GM12873 (cell line): Measurements from ENCODE around the gene GRM8.

ENCODE experiments used
- TF ChIP-seq, protein P1 (sequence below): IDR thresholded peaks from 2 replicates; pipeline ENCODE4 v1.5.1; 2012; ENCODE audit warnings: low read depth, mild to moderate bottlenecking, moderate library complexity, low read length, control low read depth; ENCODE audit not compliant: insufficient read depth; ENCODE audit errors: missing control alignments

Gene GRM8

DNA sequence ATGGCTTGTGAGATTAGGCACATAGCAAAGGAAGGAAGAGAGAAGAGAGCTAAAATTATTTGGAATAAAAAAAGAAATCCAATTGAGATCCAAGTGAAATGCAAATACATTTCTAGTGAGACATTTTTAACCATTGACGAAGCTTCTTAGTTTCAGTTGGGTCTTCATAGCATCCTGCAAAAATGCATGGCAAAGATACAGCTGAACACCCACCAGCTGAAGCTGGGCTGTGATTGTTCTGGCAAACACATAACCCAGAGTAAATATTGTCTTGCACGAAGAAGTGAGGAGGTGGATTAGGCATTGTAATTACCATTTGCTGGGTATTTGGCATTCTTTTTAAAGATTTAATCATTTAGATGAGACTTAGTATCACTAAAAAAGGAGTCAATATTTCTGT is 409.4 kb downstream of the GRM8 start:
- TF ChIP-seq, protein P1, sequence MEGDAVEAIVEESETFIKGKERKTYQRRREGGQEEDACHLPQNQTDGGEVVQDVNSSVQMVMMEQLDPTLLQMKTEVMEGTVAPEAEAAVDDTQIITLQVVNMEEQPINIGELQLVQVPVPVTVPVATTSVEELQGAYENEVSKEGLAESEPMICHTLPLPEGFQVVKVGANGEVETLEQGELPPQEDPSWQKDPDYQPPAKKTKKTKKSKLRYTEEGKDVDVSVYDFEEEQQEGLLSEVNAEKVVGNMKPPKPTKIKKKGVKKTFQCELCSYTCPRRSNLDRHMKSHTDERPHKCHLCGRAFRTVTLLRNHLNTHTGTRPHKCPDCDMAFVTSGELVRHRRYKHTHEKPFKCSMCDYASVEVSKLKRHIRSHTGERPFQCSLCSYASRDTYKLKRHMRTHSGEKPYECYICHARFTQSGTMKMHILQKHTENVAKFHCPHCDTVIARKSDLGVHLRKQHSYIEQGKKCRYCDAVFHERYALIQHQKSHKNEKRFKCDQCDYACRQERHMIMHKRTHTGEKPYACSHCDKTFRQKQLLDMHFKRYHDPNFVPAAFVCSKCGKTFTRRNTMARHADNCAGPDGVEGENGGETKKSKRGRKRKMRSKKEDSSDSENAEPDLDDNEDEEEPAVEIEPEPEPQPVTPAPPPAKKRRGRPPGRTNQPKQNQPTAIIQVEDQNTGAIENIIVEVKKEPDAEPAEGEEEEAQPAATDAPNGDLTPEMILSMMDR: no peak

DNA sequence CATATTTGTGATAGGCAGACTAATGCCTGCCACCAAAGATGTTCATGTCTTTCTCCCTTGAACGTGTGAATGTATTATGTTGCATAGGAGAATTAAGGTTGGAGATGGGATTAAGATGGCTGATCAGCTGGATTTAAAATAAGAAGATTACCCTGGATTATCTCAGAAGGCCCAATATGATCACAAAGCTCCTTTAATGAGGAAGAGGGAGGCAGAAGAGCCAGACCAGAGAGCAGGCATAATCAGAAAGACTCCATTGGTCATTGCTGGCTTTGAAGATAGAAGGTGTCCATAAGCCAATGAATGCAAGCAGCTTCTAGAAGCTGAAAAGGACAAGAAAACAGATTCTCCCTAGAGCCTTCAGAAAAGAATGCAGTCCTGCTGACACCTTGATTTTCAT is 410.3 kb downstream of the GRM8 start:
- TF ChIP-seq, protein P1: no peak

DNA sequence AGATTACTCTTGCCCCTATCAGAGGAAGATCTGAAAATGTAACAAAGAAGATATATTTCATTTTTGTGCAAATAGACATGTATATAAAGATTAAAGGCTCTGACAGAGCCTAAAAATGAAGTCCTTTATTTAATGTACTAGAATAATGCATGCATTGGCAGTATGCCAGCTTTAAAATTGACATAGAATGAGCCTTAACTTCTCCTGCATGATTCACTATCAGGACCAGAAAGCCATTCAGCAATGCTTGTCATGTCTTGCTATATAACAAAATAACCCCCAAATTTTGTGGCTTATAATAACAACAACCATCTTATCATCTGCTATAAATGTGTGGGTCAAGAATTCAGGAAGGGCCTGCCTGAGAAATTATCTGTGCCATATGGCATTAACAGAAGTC is 411.9 kb downstream of the GRM8 start:
- TF ChIP-seq, protein P1: no peak

DNA sequence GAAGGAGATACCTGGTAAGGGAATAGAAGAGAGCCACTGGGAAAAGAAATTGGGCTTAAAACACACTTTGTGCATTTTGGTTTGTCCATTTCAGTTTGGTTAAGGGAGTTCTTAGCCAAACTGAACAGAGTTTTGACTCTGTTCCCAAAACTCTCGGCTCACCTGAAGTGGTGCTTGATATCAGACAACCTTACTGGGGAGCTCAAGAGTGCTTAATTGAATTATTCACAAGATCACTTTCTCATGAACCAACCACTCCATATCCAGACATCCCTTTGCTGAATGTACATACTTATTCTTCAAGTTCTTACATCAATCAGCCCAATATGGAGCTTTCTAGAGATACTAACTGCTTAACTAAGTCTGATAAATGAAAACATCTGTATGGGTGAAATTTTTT is 413.1 kb downstream of the GRM8 start:
- TF ChIP-seq, protein P1: no peak

DNA sequence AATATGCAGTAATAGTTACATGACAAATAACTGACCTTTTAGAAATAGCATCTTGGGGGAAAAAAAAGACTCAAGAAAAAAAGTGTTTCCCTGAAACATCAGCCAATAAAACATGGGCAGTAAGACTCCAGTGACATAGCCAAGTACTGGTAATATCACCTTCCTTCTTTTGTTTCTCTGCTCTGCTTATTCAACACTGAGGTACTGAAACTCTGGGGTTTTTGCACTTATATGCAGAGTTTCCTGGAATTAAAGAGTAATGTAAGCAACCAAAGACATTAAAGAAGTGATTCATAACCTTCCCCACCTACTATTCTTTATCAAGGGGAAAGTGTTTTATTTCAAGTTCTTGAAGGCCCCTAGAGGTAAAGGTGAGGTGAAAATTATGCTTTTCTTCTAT is 414.5 kb downstream of the GRM8 start:
- TF ChIP-seq, protein P1: no peak

DNA sequence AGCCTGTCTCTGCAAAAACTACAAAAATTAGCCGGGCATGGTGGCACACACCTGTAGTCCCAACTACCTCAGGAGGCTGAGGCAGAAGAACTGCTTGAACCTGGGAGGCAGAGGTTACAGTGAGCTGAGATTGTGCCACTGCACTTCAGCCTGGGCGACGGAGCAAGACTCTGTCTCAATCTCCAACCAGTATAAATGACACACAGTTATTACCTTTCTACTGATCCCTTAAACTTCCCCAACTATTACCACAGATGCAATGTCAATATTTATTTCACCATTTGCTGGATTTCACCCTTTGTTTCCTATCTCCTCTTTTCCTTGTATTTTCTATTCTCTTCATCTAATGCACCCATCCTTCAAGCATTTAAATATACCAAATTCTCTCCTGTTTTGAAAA is 431.8 kb downstream of the GRM8 start:
- TF ChIP-seq, protein P1: no peak

DNA sequence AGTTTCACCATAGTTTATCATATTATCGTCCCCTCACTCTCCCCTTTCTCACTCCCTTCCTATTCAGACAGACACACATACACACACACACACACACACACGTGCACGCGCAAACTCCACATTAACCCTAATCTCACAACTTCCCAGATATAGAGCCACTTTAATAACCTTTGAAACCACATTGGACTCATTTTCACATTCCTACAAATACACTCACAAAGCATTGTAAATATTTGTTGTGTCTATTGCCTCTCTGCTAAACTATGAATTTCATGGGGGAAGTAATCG is 433.6 kb downstream of the GRM8 start:
- TF ChIP-seq, protein P1: no peak

DNA sequence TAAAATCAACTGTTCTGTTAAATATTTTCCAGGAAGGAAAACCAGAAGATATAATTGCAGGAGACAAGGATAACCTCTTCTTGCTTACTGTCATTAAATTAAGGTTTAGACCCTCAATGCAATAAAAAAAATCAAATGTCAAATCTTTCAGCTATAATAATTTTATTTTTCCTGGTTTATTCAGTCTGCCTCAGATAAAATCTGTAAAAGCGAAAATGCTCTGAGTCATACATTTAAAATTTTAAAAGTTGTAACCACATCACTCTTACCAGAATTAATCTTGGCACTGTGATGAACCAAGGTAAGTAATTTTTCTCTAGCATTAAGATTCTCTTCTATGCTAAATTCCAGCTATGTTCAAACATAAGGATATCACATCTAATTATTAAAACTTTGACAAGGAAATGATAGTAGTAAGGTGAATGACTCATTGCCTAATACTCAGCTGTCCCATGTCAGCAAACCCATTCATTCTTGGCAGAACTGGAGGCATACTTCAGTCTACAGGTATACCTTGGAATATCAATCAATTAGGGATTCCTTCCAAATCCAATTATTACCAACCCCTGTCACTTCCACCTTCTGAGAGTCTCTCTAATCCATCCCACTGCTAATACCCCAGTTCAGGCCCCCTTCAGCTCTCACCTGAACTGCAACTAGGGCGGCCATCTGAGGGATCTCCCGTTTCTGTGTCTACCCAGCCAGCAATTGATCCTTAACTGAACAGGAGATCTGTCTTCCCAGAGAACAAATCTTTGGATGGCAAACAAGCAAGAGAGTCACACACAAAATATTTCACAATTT is 434.1 kb downstream of the GRM8 start:
- TF ChIP-seq, protein P1: no peak
